Mesenchymal stem cell (in vitro differentiated cells and primary cell): Measurements from ENCODE around the gene SLC6A12.
A peak's percentile ranks its signal among the peaks of the same experiment; 100 is the strongest.

Experiments
- DNase-seq: peaks from one replicate; pipeline ENCODE4 v3.0.0-alpha.2; 2013
- H2AFZ ChIP-seq: one replicate; pipeline ENCODE4 v1.6.1; 2013; ENCODE audit warnings: low read depth, mild to moderate bottlenecking, control low read depth, inconsistent platforms, low read length, moderate library complexity
- H2AK5ac ChIP-seq: 2 replicates; pipeline ENCODE4 v1.6.1; 2013; ENCODE audit warnings: low read length, moderate library complexity, mild to moderate bottlenecking, inconsistent platforms; ENCODE audit not compliant: severe bottlenecking
- H2BK120ac ChIP-seq: one replicate; pipeline ENCODE4 v1.6.1; 2013; ENCODE audit warnings: low read depth, mild to moderate bottlenecking, inconsistent platforms, low read length, moderate library complexity
- H2BK12ac ChIP-seq, 2 experiments: one replicate each; pipeline ENCODE4 v1.6.1; 2013; ENCODE audit warnings: inconsistent platforms in 2 of 2, low read length in 2 of 2, mild to moderate bottlenecking in 2 of 2, moderate library complexity in 2 of 2, control low read depth in 1 of 2
- H2BK15ac ChIP-seq: one replicate; pipeline ENCODE4 v1.6.1; 2013; ENCODE audit warnings: mild to moderate bottlenecking, low read depth, inconsistent platforms; ENCODE audit not compliant: poor library complexity, severe bottlenecking
- H2BK5ac ChIP-seq: 2 replicates; pipeline ENCODE4 v1.6.1; 2013; ENCODE audit warnings: low read depth, mild to moderate bottlenecking, low read length, control low read depth, inconsistent platforms; ENCODE audit not compliant: poor library complexity, severe bottlenecking
- H3K14ac ChIP-seq, 2 experiments: one replicate each; pipeline ENCODE4 v1.6.1; 2013; ENCODE audit warnings: inconsistent platforms in 2 of 2, low read length in 2 of 2, control low read depth in 1 of 2, mild to moderate bottlenecking in 1 of 2, moderate library complexity in 1 of 2
- H3K18ac ChIP-seq, 2 experiments: one replicate each; pipeline ENCODE4 v1.6.1; 2013; ENCODE audit warnings: inconsistent platforms in 2 of 2, low read length in 2 of 2, control low read depth in 1 of 2, low read depth in 1 of 2, mild to moderate bottlenecking in 1 of 2
- H3K23ac ChIP-seq, 2 experiments: one replicate each; pipeline ENCODE4 v1.6.1; 2013; ENCODE audit warnings: inconsistent platforms in 2 of 2, low read length in 2 of 2, mild to moderate bottlenecking in 2 of 2, moderate library complexity in 2 of 2, control low read depth in 1 of 2
- H3K27ac ChIP-seq: 2 replicates; pipeline ENCODE4 v1.5.1; 2013; ENCODE audit warnings: mild to moderate bottlenecking, moderate library complexity, low read length, control low read depth, inconsistent platforms; ENCODE audit not compliant: poor library complexity, severe bottlenecking
- H3K27me3 ChIP-seq, 2 experiments: 2 replicates each; pipeline versions ENCODE4 v1.6.1 to v1.7.0; 2013; ENCODE audit warnings: low read length in 2 of 2, mild to moderate bottlenecking in 2 of 2, moderate library complexity in 2 of 2, control low read depth in 1 of 2, inconsistent platforms in 1 of 2; ENCODE audit not compliant: control insufficient read depth in 1 of 2, insufficient read depth in 1 of 2
- H3K36me3 ChIP-seq, 2 experiments: 2 replicates each; pipeline versions ENCODE4 v1.6.1 to v1.7.0; 2013; ENCODE audit warnings: low read length in 2 of 2, control low read depth in 1 of 2, inconsistent platforms in 1 of 2, low read depth in 1 of 2, mild to moderate bottlenecking in 1 of 2; ENCODE audit not compliant: insufficient read depth in 2 of 2, control insufficient read depth in 1 of 2
- H3K4ac ChIP-seq, 2 experiments: one replicate each; pipeline ENCODE4 v1.6.1; 2013; ENCODE audit warnings: inconsistent platforms in 2 of 2, low read length in 2 of 2, mild to moderate bottlenecking in 2 of 2, moderate library complexity in 2 of 2, control low read depth in 1 of 2, low read depth in 1 of 2
- H3K4me1 ChIP-seq: 2 replicates; pipeline ENCODE4 v1.6.1; 2013; ENCODE audit warnings: low read depth, low read length, control low read depth; ENCODE audit not compliant: control insufficient read depth, insufficient read depth
- H3K4me2 ChIP-seq: 2 replicates; pipeline ENCODE4 v1.6.1; 2013; ENCODE audit warnings: low read length, mild to moderate bottlenecking, inconsistent platforms; ENCODE audit not compliant: poor library complexity, severe bottlenecking
- H3K4me3 ChIP-seq, 2 experiments: 2 replicates each; pipeline versions ENCODE4 v1.5.1 to v1.7.0; 2013; ENCODE audit warnings: low read length in 2 of 2, mild to moderate bottlenecking in 2 of 2, control low read depth in 1 of 2, low read depth in 1 of 2; ENCODE audit not compliant: insufficient read depth in 1 of 2
- H3K79me1 ChIP-seq: replicated peaks from 2 replicates; pipeline ENCODE4 v1.6.1; 2013; ENCODE audit warnings: mild to moderate bottlenecking, control low read depth, low read length, inconsistent platforms; ENCODE audit not compliant: poor library complexity, severe bottlenecking
- H3K9ac ChIP-seq: 2 replicates; pipeline ENCODE4 v1.7.0; 2013; ENCODE audit warnings: mild to moderate bottlenecking, low read length, moderate library complexity
- H3K9me3 ChIP-seq: 2 replicates; pipeline ENCODE4 v1.7.0; 2013; ENCODE audit warnings: mild to moderate bottlenecking, low read length; ENCODE audit not compliant: control insufficient read depth
- H4K8ac ChIP-seq: one replicate; pipeline ENCODE4 v1.6.1; 2013; ENCODE audit warnings: inconsistent platforms, mild to moderate bottlenecking, low read length, moderate library complexity
- H4K91ac ChIP-seq: one replicate; pipeline ENCODE4 v1.6.1; 2013; ENCODE audit warnings: mild to moderate bottlenecking, low read length, inconsistent platforms
- WGBS: methylation state at CpG from one replicate; pipeline ENCODE4 v1.1.7; 2013; ENCODE audit warnings: mixed read lengths; 5-methylcytosine and 5-hydroxymethylcytosine counted together

The SLC6A12 gene

DNA sequence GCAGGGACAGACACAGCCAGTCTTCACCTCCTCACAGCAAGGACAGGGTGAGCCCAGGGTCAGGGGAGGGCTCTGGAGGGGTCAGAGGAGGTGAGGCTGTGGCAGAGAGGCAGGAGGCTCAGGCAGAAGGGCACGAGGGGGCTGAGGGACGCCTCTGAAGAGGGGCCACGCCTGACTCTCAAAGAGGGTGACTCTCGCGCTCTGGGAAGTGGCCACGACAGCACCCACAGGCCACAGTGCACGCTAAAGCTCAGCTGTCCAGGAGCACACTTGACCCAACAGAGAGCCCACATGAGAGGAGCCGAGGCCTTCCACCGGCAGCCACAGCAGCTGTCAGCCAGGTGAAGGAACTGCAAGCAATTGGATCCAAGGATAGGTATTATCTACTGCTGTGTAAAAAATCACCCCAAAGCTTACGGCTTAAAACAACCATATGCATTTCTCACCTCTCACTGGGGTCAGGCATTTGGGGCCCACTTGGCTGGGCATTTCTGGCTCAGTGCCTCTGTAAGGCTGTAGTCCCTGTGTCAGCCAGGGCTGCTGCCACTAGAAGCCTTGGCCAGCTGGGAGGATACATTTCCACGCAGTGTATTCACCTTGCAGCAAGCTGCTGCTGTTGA, 27.8 kb downstream of the SLC6A12 start:
- peaks cover 0 to 33% of the 10 kb centered on the region in 2 experiments for H3K27me3 ChIP-seq
- H4K8ac ChIP-seq, result no peak overlapping the region
- H4K91ac ChIP-seq, result no peak overlapping the region
- no peak overlapping the region for H3K4ac ChIP-seq
- H3K4me1 ChIP-seq, result peaks cover 31% of the 10 kb centered on the region
- H2BK5ac ChIP-seq, result no peak overlapping the region
- H3K9me3 ChIP-seq, result no peaks in the 10 kb centered on the region
- no peak overlapping the region for H2BK15ac ChIP-seq
- no peak overlapping the region for H3K9ac ChIP-seq
- no peak overlapping the region for H3K18ac ChIP-seq
- no peak overlapping the region for H2BK120ac ChIP-seq
- no peak overlapping the region for H3K14ac ChIP-seq
- WGBS, result 92% methylated on average over 10 of the region's 11 CpGs
- no peak overlapping the region for H3K4me3 ChIP-seq
- no peak overlapping the region for H3K27ac ChIP-seq
- no peak overlapping the region for H3K4me2 ChIP-seq
- no peak overlapping the region for H2AK5ac ChIP-seq
- H3K79me1 ChIP-seq, result no peaks in the 10 kb centered on the region
- no peak overlapping the region for H2AFZ ChIP-seq
- DNase-seq, result no peak
- no peak overlapping the region for H2BK12ac ChIP-seq
- no peak overlapping the region for H3K23ac ChIP-seq
- no peaks in the 10 kb centered on the region for H3K36me3 ChIP-seq

GRCh38 chr12:185576-185955, 28.4 kb downstream of the SLC6A12 start:
- Histone ChIP-seq H4K8ac (no peak overlapping the region), H3K18ac (no peak overlapping the region), H2AFZ (no peak overlapping the region), H3K4ac (no peak overlapping the region), H3K27ac (no peak overlapping the region), H2BK120ac (no peak overlapping the region), H3K4me3 (no peak overlapping the region), H2BK15ac (no peak overlapping the region), H3K9me3 (no peaks in the 10 kb centered on the region), H3K27me3 (peaks cover 0 to 27% of the 10 kb centered on the region in 2 experiments), H4K91ac (no peak overlapping the region), H3K9ac (no peak overlapping the region), H3K79me1 (no peaks in the 10 kb centered on the region), H3K14ac (no peak overlapping the region), H2BK5ac (no peak overlapping the region), H2BK12ac (no peak overlapping the region), H3K4me1 (peaks cover 34% of the 10 kb centered on the region), H3K36me3 (no peaks in the 10 kb centered on the region), H3K4me2 (no peak overlapping the region), H2AK5ac (no peak overlapping the region), H3K23ac (no peak overlapping the region)
- 88% methylated on average over 8 of the region's 8 CpGs for WGBS
- DNase-seq, result no peak

- Histone ChIP-seq H3K9me3 (no peaks in the 10 kb centered on the region), H3K4me2 (no peak overlapping the region), H3K79me1 (no peaks in the 10 kb centered on the region), H4K91ac (peak overlapping the region; percentile 16), H3K4me1 (peaks cover 38% of the 10 kb centered on the region), H3K23ac (no peak overlapping the region), H3K14ac (no peak overlapping the region), H3K27me3 (peaks cover 0 to 22% of the 10 kb centered on the region in 2 experiments), H3K9ac (no peak overlapping the region), H2BK12ac (no peak overlapping the region), H3K36me3 (no peaks in the 10 kb centered on the region), H2AK5ac (no peak overlapping the region), H3K27ac (no peak overlapping the region), H2BK15ac (no peak overlapping the region), H2BK5ac (no peak overlapping the region), H4K8ac (no peak overlapping the region), H3K18ac (no peak overlapping the region), H2BK120ac (no peak overlapping the region), H3K4ac (no peak overlapping the region), H3K4me3 (no peak overlapping the region), H2AFZ (no peak overlapping the region)
- 95% methylated on average over 12 of the region's 13 CpGs for WGBS
- no peak for DNase-seq
Observed at GRCh38 chr12:184811-185575, 29.0 kb downstream of the SLC6A12 start.

DNA sequence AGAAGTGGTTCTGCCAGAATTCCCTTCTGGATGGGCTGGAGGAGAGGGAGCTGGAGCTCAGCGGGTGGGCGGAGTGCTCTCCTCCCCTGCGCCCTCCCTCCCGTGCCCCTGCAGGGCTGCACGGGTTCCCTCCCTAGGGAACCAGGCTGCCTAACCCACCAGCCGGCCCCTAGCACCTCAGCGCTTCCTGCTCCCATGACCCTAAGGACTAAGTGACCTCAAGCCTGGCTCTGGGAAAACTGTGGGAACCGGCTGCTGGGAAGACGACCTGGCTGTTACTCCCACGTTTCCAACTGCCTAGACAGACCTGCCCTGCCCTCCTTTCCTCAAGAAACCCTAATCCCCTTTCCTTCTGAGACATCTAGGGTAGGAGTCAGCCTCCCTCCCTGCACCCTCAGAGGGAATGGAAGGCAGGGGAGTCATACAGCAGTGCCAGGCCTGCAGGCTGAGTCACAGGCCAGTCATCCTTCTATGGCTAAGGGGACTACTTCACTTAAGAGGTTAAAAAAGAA, 31.5 kb downstream of the SLC6A12 start:
- Histone ChIP-seq H3K4me2 (no peak overlapping the region), H3K23ac (peak overlapping the region in 1 of 2 experiments; percentile 43), H2BK15ac (peak overlapping the region; percentile 26), H3K14ac (peak overlapping the region in 1 of 2 experiments; percentile 80), H2BK12ac (peak overlapping the region; percentile 38 to 64), H3K4ac (peak overlapping the region; percentile 4 to 17), H3K36me3 (no peaks in the 10 kb centered on the region), H2BK5ac (peak overlapping the region; percentile 4), H3K27ac (peak overlapping the region; percentile 68), H2AFZ (peak overlapping the region; percentile 29), H3K4me1 (peaks cover 49% of the 10 kb centered on the region), H3K18ac (peak overlapping the region; percentile 73 to 80), H3K4me3 (no peak overlapping the region), H4K8ac (peak overlapping the region; percentile 70), H4K91ac (peak overlapping the region; percentile 94), H3K79me1 (no peaks in the 10 kb centered on the region), H3K27me3 (peaks cover 0 to 14% of the 10 kb centered on the region in 2 experiments), H2BK120ac (peak overlapping the region; percentile 2), H3K9ac (peak overlapping the region; percentile 44), H2AK5ac (peak overlapping the region; percentile 51), H3K9me3 (no peaks in the 10 kb centered on the region)
- DNase-seq, result peak; percentile 83
- WGBS, result 25% methylated on average over 9 of the region's 10 CpGs
